AML-193 (cell line): ENCODE data around the gene KRT10.
A peak's percentile ranks its signal among the peaks of the same experiment; 100 is the strongest.
"Not testable (repeated sequence)": the region's sequence is repeated elsewhere in the genome, so short reads cannot be mapped to it uniquely, and the experiment has no call there.

Source experiments
- DNase-seq, 2 experiments: peaks; one replicate each; lab custom pipeline; 2025; lab: John Stamatoyannopoulos, UW

The KRT10 gene

DNA sequence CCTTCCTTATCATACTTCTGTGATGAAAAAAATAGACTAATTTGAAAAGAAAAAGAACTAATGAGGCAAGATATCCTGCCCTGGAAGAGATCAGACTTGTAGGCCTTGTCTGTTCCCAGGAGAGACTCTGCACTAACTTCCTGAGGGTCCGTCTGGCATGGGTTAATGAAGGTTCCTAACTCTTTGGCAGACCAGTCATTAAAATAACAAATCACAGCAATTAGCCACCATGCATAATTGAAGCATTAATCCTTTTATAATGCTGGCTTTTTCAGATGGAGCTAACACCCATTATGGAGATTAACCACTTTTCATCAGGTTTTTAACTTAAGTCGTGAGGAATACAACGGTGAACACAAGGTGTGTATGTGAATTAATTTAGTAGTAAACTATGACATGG lies 10.4 kb upstream of the KRT10 start:
- no peak for DNase-seq

DNA sequence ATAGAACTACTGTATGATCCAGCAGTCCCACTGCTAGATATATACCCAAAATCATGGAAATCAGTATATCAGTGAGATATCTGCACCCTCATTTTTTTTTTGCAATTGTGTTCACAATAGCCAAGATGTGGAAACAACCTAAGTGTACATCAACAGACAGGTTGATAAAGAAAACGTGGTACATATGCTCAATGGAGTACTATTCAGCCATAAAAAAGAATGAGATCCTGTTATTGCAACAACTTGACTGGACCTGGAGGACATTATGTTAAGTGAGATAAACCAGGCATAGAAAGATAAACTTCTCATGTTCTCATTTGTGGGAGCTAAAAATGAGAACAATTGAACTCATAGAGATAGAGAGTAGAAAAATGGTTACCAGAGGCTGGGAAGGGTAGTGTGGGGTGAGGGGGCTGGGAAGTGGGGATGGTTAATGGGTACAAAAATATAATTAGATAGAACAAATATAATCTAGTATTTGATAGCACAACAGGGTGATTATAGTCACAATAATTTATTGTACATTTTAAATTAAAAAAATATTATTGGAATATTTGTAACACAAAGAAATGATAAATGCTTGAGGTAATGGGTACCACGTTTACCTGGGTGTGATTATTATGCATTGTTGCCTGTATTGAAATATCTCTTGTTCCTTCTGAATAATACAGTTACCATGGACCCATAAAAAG lies 7.8 kb upstream of the KRT10 start:
- DNase-seq = no peak

DNA sequence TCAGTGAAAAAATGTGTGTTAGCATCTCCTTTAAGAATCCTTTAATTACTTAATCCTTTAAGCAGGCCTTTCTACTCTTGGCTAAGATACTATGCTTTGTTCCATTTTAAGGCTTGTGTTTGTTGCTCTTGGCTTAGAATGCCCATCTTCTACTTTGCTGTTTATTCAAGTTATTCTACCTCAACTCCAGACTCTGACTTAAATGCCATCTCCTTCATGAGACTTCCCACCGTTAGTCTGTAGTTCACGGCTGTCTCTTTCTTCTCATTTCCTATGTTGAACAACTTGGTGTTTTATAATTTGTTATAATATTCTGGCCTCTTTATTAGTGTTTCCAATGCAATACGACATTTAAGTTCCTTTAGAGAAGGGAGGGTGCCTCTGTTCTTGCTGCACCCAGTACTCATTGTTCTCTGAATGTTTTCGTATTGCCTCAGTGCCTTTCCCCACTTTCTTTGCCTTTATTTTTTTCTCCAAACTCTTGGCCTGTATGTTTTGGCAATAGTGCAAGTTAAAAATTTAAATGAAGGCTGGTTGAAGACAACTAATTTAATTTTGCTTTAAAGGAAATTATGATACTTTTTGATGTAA lies 6.1 kb upstream of the KRT10 start:
- no peak for DNase-seq

DNA sequence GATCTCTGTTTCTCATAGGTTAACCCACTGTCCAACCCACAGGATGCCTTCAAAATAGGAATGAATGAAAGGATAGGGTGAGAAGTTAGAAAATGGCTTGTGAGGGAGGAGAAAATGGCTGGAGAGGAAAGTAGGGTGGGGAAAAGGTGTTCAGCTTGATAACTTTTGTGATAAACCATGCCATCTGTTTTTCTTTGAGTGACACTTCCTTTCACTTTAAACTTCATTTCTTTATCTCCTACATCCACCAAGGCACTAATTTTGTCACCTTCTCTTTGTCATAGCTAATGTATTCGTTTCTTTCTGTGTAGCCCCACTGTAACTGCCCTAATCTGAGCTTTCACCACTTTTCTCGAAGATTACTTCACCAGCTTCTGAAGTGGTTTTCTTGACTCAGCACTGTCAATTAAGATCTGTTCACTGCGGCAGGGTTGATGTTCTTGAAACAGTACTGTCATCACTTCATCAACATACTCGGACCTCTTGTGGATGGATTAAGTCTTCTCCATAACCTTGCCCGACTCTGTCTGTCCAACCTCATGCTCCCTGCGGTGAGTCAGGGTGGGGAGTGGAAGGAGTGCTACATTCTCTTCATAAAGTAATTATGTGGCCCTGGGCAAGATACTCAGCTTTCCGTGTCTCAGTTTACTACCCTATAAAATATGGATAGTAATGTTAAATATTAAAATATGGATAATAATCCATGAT lies 5.5 kb upstream of the KRT10 start:
- DNase-seq = peak in 1 of 2 experiments; percentile 11

DNA sequence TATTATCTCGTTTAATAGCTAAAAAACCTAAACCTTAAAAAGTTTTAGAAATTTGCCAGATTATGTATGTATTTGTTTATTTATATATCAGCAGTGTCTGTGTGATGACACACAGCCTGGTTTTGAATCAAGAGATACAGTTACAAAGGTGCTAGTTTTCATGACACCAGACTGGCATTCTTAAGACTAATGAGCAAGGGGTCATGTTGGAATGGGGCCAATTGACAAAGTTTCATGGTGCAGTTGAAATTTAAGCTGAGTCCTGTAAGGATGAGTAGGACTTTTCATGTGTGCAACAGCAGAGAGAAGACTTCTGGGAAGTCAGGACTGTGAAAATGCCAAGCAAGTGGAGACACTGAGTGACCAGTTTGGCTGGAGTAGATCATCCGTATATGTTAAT lies 3.2 kb upstream of the KRT10 start:
- no peak for DNase-seq

DNA sequence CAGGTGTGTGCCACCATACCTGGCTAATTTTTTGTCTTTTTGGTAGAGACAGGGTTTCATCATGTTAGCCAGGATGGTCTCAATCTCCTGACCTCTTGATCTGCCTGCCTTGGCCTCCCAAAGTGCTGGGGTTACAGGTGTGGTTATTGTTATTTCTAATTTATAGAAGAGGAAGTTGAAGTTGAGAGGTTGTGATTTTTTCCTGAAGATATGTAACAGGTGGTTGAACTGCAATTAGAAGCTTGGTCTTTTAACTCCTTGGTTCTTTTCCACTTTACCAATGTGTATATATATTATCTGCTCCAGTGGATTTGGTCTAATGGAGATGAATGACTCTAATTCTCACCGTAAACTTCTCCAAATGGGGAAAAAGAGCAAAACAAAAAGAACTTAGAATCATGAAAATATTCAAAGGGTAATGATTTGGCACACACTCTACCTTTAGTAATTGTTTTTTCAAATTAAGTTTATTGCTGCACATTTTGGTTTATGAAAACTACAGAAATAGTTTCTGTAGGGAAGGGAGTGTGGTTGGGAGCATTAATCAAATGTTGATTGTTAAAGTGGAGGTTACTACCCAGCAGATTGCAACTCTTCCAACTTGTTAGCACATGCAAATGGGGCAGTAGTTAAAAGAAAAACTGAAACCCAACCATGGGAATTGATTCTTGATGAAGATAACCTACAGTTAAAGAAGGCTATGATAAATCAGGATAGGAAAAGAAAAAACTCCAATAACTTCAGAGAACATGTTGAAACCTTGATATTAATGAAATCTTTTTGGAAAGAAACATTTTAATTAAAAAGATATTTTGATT lies 1.8 kb upstream of the KRT10 start:
- DNase-seq = no peak

DNA sequence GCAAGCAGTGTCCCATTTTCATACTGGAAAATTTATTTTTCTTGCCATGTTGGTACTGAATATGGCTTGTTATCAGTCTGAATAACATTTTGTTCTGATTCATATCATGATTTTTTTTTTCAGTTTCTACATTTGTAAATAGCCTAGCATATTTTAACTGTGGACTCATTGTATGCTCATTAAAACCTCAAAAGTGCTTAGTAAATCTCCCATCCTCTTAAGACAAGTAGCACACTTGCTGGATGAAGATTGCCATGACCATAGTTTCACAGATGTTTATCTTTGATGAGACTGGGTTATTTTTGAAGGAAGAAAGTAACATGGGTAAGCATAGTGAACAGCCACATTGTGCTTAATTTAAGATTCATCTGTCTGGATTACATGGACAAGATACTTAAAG lies 878 bp downstream of the KRT10 start:
- no peak for DNase-seq

DNA sequence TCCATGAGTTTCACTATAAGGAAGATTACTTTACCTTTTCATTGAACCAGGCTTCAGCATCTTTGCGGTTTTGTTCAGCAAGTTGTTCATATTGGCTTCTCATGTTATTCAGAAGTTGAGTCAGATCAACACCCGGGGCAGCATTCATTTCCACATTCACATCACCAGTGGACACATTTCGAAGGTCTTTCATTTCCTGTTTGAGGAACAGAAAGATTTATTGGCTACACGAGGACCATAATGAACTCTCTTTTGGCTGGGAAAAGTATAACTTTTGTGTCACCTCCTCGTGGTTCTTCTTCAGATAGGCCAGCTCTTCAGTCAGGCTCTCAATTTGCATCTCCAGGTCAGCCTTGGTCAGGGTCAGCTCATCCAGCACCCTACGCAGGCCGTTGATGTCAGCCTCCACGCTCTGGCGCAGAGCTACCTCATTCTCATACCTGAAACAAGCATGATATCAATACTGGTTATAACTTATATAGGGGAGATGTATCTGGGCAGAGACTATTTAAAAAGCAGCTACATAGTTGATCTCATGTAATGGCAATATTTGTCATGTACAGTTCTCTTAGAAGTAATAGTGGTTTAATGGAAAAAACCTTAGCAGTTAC lies 2.1 kb downstream of the KRT10 start:
- no peak for DNase-seq

DNA sequence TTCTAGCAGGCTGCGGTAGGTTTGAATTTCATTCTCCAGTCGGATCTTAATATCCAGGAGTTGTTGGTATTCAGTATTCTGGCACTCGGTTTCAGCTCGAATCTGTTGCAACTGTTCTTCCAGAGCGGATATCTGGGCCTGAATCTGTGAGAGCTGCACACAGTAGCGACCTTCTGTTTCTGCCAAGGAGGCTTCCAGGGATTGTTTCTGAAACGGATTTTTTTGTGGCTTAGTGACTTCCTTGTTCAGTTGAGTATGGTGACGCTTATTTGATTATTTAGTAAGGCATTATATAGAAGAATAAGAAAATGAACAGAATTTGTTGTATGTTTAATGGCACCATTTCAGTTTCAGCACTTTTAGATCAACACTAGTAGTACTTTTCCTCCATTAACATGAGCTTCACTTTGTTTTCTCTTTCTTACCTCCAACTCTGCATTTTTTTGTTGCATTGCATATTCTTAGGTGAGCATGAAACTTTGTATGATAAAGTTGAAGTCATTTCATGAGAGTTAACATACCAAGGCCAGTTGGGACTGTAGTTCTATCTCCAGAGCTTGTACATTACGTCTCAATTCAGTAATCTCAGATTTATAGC lies 2.8 kb downstream of the KRT10 start:
- peak; percentile 34 to 45 for DNase-seq

DNA sequence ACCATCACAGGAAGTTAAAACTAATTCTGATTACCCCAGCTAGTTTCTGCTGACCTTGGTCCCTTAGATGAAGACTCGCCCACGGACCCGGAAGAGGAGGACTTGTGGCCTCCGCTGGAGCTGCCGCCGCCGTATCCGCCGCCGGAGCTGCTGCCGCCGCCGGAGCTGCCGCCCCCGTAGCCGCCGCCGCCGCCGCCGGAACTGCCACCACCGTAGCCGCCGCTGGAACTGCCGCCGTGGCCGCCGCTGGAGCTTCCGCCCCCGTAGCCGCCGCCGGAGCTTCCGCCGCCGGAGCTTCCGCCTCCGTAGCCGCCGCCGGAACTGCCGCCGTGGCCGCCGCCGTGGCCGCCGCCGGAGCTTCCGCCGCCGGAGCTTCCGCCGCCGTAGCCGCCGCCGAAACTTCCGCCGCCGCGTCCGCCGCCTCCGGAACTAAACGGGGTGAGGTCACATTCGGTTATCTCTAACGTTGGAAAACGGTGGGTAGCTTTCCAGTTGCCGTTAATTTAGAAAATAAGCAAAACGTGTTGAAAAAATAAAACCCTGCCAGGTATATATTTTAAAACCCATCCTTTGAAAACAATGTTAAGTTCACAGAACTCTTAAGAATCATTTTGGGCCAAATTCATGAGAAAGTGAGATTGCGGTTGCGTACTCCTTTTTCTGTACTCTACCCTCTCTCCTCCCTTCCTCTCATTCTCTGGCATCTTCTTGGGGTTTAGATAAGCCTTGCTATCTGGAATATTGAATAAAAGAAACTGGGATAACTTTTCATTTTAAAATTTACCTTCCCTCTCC lies 3.5 kb downstream of the KRT10 start:
- peak; percentile 80 to 81 for DNase-seq

DNA sequence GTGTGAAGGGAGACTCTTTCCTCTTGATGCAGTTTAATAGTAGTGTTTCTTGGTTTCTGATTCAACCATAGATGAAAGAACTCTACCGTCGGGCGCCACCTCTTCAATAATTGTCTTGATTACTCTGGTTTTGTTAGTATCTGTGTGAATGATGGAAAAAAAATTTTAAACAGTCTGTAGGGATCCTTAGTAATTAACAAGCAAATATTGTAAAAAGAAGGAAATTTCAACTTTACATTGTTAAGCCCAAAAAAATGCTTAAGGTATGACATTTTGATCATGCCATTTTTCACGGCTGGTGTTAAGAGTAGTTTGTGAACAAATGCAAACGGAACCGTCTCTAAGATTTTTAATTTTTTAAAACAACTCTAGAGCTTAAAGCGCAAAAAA lies 4.1 kb downstream of the KRT10 start:
- DNase-seq = no peak

DNA sequence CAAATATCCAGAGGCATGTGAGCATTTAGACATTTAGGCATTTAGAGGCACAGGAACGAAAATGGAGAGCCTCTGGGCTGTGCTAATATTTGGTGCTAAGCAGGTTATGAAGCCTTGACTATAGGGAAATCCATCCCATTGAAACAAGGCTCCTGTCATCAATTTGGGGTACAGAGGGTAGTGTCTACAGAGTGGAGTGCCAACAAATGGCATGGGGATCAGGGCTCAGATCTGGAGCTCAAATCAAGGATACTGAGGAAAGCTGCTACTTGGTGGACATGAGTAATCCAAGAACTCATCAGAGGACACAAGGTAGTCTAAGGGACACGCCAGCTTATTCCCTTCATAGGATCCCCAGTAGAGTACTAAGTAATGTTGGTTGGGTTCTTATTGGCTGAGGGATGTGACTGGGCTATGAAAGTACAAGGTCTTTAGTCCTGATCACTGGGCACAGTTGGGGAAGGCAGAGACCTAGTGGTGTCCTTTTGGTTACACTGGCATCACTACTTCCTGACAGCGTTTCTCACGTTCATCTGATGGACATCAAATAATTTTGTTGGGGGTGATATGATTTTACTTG lies 5.2 kb downstream of the KRT10 start:
- no peak for DNase-seq

DNA sequence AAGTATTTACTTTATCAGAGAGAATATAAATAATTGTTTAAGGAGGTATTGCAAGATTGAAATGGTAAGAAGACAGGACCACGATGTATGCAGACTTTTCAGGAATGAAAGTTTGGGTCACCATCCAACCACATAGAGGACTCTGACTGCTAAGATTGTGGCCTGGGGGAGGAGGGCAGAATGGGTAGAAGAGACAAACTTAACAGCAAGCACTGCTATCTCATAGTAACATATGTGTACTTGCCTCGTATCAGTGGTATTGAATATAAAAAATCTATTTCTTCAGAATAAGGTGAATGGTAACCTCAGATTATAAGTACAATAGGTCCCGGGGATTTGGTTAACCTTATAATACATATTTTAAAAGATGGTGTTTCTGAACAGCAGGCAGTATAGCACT lies 5.8 kb downstream of the KRT10 start:
- no peak for DNase-seq

DNA sequence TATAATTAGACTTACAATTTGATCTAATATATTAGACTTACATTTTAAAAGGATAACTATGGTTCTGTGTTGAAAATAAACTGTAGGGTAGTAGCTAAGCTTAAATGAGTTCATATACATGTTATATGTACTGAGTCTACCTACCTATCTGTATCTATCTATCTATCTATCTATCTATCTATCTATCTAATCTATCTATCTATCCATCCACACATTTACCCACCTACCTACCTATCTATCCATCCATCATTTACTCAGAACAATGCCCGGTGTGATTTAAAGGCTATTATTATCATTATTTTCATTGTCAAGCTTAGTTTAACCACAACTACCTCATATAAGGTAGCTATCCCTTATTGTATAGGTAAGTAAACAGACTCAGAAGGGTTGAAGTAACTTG lies 7.0 kb downstream of the KRT10 start:
- DNase-seq = no peak

DNA sequence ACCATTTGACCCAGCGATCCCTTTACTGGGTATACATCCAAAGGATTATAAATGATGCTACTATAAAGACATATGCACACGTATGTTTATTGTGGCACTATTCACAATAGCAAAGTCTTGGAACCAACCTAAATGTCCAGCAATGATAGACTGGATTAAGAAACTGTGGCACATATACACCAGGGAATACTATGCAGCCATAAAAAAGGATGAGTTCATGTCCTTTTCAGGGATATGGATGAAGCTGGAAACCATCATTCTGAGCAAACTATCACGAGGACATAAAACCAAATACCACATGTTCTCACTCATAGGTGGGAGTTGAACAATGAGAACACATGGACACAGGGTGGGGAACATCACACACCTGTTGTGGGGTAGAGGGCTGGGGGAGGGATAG lies 7.8 kb downstream of the KRT10 start:
- not testable (repeated sequence) for DNase-seq

DNA sequence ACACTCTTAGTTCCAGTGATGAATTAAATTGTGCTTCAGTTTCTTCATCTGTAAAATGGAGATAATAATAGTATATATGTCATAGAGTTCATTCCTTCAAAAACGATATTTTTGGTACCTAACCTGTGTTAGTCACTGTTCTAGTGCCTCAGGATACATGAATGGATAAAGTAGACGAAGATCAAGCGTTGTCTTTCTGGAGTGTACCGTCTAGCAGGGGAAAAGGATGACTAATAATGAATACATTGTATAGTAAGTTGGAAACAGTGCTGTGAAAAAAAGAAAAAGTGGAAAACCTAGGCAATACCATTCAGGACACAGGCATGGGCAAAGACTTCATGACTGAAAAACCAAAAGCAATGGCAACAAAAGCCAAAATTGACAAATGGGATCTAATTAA lies 8.6 kb downstream of the KRT10 start:
- no peak for DNase-seq

DNA sequence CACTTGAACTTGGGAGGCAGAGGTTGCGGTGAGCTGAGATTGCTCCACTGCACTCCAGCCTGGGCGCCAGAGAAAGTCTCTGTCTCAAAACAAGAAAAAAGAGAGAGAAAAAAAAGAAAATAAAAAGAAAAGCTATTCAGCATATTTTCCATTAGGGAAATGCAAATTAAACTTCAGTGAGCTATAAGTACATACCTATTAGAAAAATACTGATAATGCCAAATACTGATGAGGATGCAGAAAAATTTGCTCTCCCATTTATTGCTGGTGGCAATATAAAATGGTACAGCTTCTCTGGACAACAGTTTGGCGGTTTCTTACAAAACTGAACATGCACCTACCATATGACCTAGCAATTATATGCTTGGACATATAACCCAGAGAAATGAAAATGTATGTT lies 9.8 kb downstream of the KRT10 start:
- no peak for DNase-seq

DNA sequence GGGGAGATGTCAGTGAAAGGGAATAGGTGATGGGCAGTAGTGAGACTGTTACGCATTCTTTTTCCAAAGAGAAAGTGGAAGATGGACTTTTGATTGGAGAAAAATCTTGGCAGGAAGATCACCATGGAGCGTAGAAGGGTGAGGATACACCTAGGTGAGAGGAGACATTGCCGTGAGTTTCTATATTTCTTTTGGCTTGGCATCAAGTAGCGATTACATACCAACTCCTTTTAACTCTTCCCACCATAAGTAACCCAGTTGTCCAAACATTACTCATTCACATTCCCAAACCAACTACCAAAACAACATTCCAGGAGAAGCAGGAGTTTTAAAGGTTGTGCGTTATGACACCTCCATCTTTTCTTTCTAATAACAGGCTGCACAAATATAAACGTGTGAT lies 11.9 kb downstream of the KRT10 start:
- peak; percentile 100 for DNase-seq

DNA sequence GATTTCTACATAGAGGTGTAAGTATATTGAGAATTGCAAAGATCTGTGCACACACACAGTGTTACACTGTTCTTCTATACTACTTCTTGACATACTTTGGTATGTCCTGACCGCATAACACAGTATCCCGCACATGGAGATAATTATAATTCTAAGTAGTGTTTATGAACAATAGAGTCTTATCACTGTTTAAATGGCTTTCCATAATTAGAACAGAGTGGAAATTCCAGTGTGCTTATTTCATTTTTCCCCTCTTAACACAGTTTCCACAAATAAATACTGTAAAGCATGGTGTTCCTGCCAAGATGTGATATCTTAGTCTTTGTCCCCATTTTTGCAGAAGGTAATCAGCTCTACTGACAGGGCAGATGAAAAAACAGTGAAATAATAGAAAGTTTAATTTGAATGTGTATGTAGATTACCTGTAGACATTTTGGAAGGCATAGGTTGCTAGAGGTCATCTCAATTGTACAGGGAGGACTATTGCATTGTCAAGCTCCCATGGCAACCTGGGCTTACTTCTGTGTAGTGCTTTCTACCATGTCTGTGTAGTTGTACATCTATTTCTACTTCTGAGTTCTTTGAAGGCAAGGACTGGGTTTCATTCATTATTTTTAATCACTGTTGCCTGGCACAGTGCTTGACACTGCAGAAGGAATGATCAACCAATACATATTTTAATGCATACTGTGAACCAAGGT lies 12.5 kb downstream of the KRT10 start:
- no peak for DNase-seq

DNA sequence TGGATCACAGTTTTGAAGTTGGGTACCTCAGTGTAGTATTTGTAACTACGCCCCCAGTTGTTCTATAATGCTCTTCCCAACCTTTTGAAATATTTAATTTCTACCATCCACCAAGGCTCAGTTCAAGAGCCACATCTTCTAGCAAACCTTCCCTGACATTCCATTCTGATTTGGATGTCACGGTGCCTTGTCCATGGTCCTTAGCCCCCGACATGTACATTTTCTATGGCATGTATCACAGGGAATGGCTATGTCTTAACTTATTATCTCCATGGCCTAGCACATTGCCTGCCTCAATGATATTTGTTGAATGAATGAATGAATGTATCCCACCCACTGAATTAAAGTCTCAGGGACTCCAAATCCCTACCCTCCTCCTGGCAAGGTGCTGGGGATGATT lies 16.3 kb downstream of the KRT10 start:
- DNase-seq = no peak
